CD4-positive, CD25-positive, alpha-beta regulatory T cell (primary cell): Measurements from ENCODE around the gene ETNK2. TPM values are rescaled to one million over a fixed set of nuclear protein-coding genes. Genes with fewer than 3 reads are reported as not detected.

Experiments used
- ATAC-seq, 2 donors: fragments of 150-1000 bp; cut with Tn5 transposase; one replicate each; pipeline ENCODE4 v1.10.0; 2021; ENCODE audit warnings: low read depth in 2 of 2, moderate number of reproducible peaks in 2 of 2, moderate library complexity in 1 of 2
- DNase-seq, 3 donors: peaks; one replicate each; pipeline versions ENCODE4 v3.0.0 to v3.0.0-alpha.2; 2012 to 2022; ENCODE audit warnings: mixed read lengths in 1 of 3
- H3K27ac ChIP-seq: one replicate; pipeline ENCODE4 v1.7.0; 2013; ENCODE audit warnings: mild to moderate bottlenecking, low read length; ENCODE audit not compliant: insufficient read depth, poor library complexity, severe bottlenecking
- H3K27me3 ChIP-seq: one replicate; pipeline ENCODE4 v1.7.0; 2013; ENCODE audit warnings: low read length; ENCODE audit not compliant: control insufficient read depth, insufficient read depth
- H3K36me3 ChIP-seq: one replicate; pipeline ENCODE4 v1.7.0; 2013; ENCODE audit warnings: mild to moderate bottlenecking, low read length, moderate library complexity; ENCODE audit not compliant: control insufficient read depth, insufficient read depth
- H3K4me1 ChIP-seq: 2 replicates; pipeline ENCODE4 v1.7.0; 2013; ENCODE audit warnings: mild to moderate bottlenecking, low read length; ENCODE audit not compliant: insufficient read depth, control insufficient read depth, poor library complexity, severe bottlenecking
- H3K4me3 ChIP-seq: one replicate; pipeline ENCODE4 v1.7.0; 2013; ENCODE audit warnings: low read depth, mild to moderate bottlenecking, low read length, moderate library complexity
- H3K9me3 ChIP-seq, 2 experiments: 1 replicate in 1 of 2; 2 replicates in 1 of 2; pipeline ENCODE4 v1.7.0; 2013; ENCODE audit warnings: low read length in 2 of 2, mild to moderate bottlenecking in 1 of 2, moderate library complexity in 1 of 2; ENCODE audit not compliant: control insufficient read depth in 2 of 2
- H3K27ac Mint-ChIP-seq, 3 donors: one replicate each; pipeline ENCODE4 v1.8.0; 2020 to 2022; ENCODE audit warnings: mild to moderate bottlenecking in 3 of 3, mixed read lengths in 3 of 3, moderate library complexity in 2 of 3
- H3K27me3 Mint-ChIP-seq: one replicate; pipeline ENCODE4 v1.8.0; 2022; ENCODE audit warnings: mild to moderate bottlenecking, mixed read lengths
- H3K36me3 Mint-ChIP-seq: one replicate; pipeline ENCODE4 v1.8.0; 2020; ENCODE audit warnings: mixed read lengths
- H3K4me1 Mint-ChIP-seq, 4 donors: one replicate each; pipeline ENCODE4 v1.8.0; 2020 to 2022; ENCODE audit warnings: mixed read lengths in 4 of 4, mild to moderate bottlenecking in 1 of 4
- H3K4me3 Mint-ChIP-seq, 4 donors: one replicate each; pipeline ENCODE4 v1.8.0; 2020 to 2022; ENCODE audit warnings: mild to moderate bottlenecking in 4 of 4, mixed read lengths in 4 of 4, moderate library complexity in 3 of 4
- H3K9me3 Mint-ChIP-seq, 7 donors: one replicate each; pipeline ENCODE4 v1.8.0; 2020 to 2022; ENCODE audit warnings: mixed read lengths in 7 of 7, mild to moderate bottlenecking in 3 of 7, moderate library complexity in 2 of 7
- polyA plus RNA-seq, 4 donors: library from polyadenylated mRNA; unstranded; fragments of 300-500 nt; fragmentation: Illumina TruSeq; gene quantifications; one replicate each; pipeline ENCODE4 v1.2.3, GENCODE V29; 2021
- total RNA-seq: library from RNA; stranded (reverse); gene quantifications from one replicate; pipeline ENCODE4 v1.2.3, GENCODE V29; 2022

ETNK2 gene
- total and polyA plus RNA-seq, 5 donors from 2014 or later, result 0.55 to 3.0 (median 1.2) TPM

- Histone ChIP-seq H3K27ac (no peak overlapping the region), H3K9me3 (no peaks in the 10 kb centered on the region), H3K4me3 (no peak overlapping the region), H3K27me3 (no peaks in the 10 kb centered on the region), H3K4me1 (no peaks in the 10 kb centered on the region), H3K36me3 (no peaks in the 10 kb centered on the region)
- Mint-ChIP-seq H3K4me3 (no peak overlapping the region), H3K9me3 (no peaks in the 10 kb centered on the region), H3K36me3 (no peaks in the 10 kb centered on the region), H3K27ac (peak overlapping the region in 1 of 3 donors; percentile 18), H3K27me3 (peaks cover 20% of the 10 kb centered on the region), H3K4me1 (no peaks in the 10 kb centered on the region)
- no peak for ATAC-seq
- no peak for DNase-seq
Observed at GRCh38 chr1:204089044-204089751, 62.6 kb downstream of the ETNK2 start.

GRCh38 chr1:204088596-204088995 lies 63.2 kb downstream of the ETNK2 start:
- no peaks in the 10 kb centered on the region for H3K27me3 ChIP-seq
- peaks cover 20% of the 10 kb centered on the region for H3K27me3 Mint-ChIP-seq
- H3K4me3 ChIP-seq, result no peak overlapping the region
- no peak overlapping the region for H3K4me3 Mint-ChIP-seq
- H3K36me3 Mint-ChIP-seq, result no peaks in the 10 kb centered on the region
- DNase-seq (no peak), ATAC-seq (no peak)
- H3K9me3 ChIP-seq, result no peaks in the 10 kb centered on the region
- H3K36me3 ChIP-seq, result no peaks in the 10 kb centered on the region
- H3K4me1 ChIP-seq, result no peaks in the 10 kb centered on the region
- H3K27ac Mint-ChIP-seq, result no peak overlapping the region
- no peaks in the 10 kb centered on the region for H3K4me1 Mint-ChIP-seq
- no peaks in the 10 kb centered on the region for H3K9me3 Mint-ChIP-seq
- H3K27ac ChIP-seq, result no peak overlapping the region

- no peaks in the 10 kb centered on the region for H3K4me1 Mint-ChIP-seq
- peaks cover 19% of the 10 kb centered on the region for H3K27me3 Mint-ChIP-seq
- Histone ChIP-seq H3K4me3 (no peak overlapping the region), H3K9me3 (no peaks in the 10 kb centered on the region), H3K27ac (no peak overlapping the region), H3K4me1 (no peaks in the 10 kb centered on the region), H3K27me3 (no peaks in the 10 kb centered on the region), H3K36me3 (no peaks in the 10 kb centered on the region)
- no peak for ATAC-seq
- H3K9me3 Mint-ChIP-seq, result no peaks in the 10 kb centered on the region
- no peak for DNase-seq
- H3K36me3 Mint-ChIP-seq, result no peaks in the 10 kb centered on the region
- H3K4me3 Mint-ChIP-seq, result no peak overlapping the region
- no peak overlapping the region for H3K27ac Mint-ChIP-seq
Observed at GRCh38 chr1:204087893-204088528, 63.8 kb downstream of the ETNK2 start.

- Histone ChIP-seq H3K36me3 (no peaks in the 10 kb centered on the region), H3K27me3 (no peaks in the 10 kb centered on the region), H3K4me3 (no peak overlapping the region), H3K4me1 (no peaks in the 10 kb centered on the region), H3K27ac (no peak overlapping the region), H3K9me3 (no peaks in the 10 kb centered on the region)
- Mint-ChIP-seq H3K27me3 (peaks cover 12% of the 10 kb centered on the region), H3K36me3 (no peaks in the 10 kb centered on the region), H3K4me1 (no peaks in the 10 kb centered on the region), H3K27ac (no peak overlapping the region), H3K4me3 (no peak overlapping the region), H3K9me3 (no peaks in the 10 kb centered on the region)
- DNase-seq (no peak), ATAC-seq (no peak)
Observed at GRCh38 chr1:204087181-204087892, 64.5 kb downstream of the ETNK2 start.

- no peak overlapping the region for H3K27ac Mint-ChIP-seq
- H3K9me3 ChIP-seq, result no peaks in the 10 kb centered on the region
- ATAC-seq (no peak), DNase-seq (no peak)
- no peaks in the 10 kb centered on the region for H3K4me1 ChIP-seq
- H3K4me3 ChIP-seq, result no peak overlapping the region
- no peak overlapping the region for H3K4me3 Mint-ChIP-seq
- H3K4me1 Mint-ChIP-seq, result no peaks in the 10 kb centered on the region
- peaks cover 9% of the 10 kb centered on the region for H3K27me3 Mint-ChIP-seq
- no peaks in the 10 kb centered on the region for H3K36me3 Mint-ChIP-seq
- no peaks in the 10 kb centered on the region for H3K9me3 Mint-ChIP-seq
- H3K36me3 ChIP-seq, result no peaks in the 10 kb centered on the region
- H3K27me3 ChIP-seq, result no peaks in the 10 kb centered on the region
- no peak overlapping the region for H3K27ac ChIP-seq
Observed at GRCh38 chr1:204085876-204086275, 66.0 kb downstream of the ETNK2 start.

- Histone ChIP-seq H3K4me3 (no peak overlapping the region), H3K4me1 (no peaks in the 10 kb centered on the region), H3K36me3 (no peaks in the 10 kb centered on the region), H3K27ac (no peak overlapping the region), H3K9me3 (no peaks in the 10 kb centered on the region), H3K27me3 (no peaks in the 10 kb centered on the region)
- H3K27me3 Mint-ChIP-seq, result peaks cover 9% of the 10 kb centered on the region
- no peaks in the 10 kb centered on the region for H3K36me3 Mint-ChIP-seq
- no peak overlapping the region for H3K27ac Mint-ChIP-seq
- no peak overlapping the region for H3K4me3 Mint-ChIP-seq
- no peaks in the 10 kb centered on the region for H3K4me1 Mint-ChIP-seq
- DNase-seq (no peak), ATAC-seq (no peak)
- no peaks in the 10 kb centered on the region for H3K9me3 Mint-ChIP-seq
Observed at GRCh38 chr1:204084247-204084772, 67.5 kb downstream of the ETNK2 start.

GRCh38 chr1:204083491-204083890 lies 68.4 kb downstream of the ETNK2 start:
- no peak overlapping the region for H3K4me3 ChIP-seq
- Mint-ChIP-seq H3K4me1 (no peaks in the 10 kb centered on the region), H3K9me3 (no peaks in the 10 kb centered on the region), H3K36me3 (no peaks in the 10 kb centered on the region), H3K27ac (no peak overlapping the region), H3K4me3 (no peak overlapping the region), H3K27me3 (peaks cover 14% of the 10 kb centered on the region)
- no peaks in the 10 kb centered on the region for H3K4me1 ChIP-seq
- no peak for ATAC-seq
- no peaks in the 10 kb centered on the region for H3K9me3 ChIP-seq
- H3K27ac ChIP-seq, result no peak overlapping the region
- H3K27me3 ChIP-seq, result no peaks in the 10 kb centered on the region
- no peak for DNase-seq
- no peaks in the 10 kb centered on the region for H3K36me3 ChIP-seq
